Esophagus muscularis mucosa (tissue), 4 donors: ENCODE data around the gene EPC2.

Experiments used
- EP300 ChIP-seq: sonication (generic); formaldehyde crosslinking; IDR thresholded peaks from one replicate; pipeline ENCODE4 v1.6.1; 2017; ENCODE audit warnings: antibody characterized with exemption
- POLR2A ChIP-seq: fragments of 450-650 bp; IDR thresholded peaks from one replicate; pipeline ENCODE4 v1.6.1; 2017; ENCODE audit warnings: antibody characterized with exemption, moderate library complexity, mild to moderate bottlenecking, low read depth
- TF ChIP-seq, protein P1 (sequence below), 3 experiments: fragments of 200-600 bp in 2 of 3; fragments of 450-650 bp in 1 of 3; sonication (generic) in 2 of 3; IDR thresholded peaks; one replicate each; pipeline ENCODE4 v1.5.1; 2017 to 2019; ENCODE audit warnings: antibody characterized with exemption in 3 of 3, mild to moderate bottlenecking in 2 of 3, moderate library complexity in 1 of 3

- TF ChIP-seq POLR2A: no peak
- TF ChIP-seq, protein P1, sequence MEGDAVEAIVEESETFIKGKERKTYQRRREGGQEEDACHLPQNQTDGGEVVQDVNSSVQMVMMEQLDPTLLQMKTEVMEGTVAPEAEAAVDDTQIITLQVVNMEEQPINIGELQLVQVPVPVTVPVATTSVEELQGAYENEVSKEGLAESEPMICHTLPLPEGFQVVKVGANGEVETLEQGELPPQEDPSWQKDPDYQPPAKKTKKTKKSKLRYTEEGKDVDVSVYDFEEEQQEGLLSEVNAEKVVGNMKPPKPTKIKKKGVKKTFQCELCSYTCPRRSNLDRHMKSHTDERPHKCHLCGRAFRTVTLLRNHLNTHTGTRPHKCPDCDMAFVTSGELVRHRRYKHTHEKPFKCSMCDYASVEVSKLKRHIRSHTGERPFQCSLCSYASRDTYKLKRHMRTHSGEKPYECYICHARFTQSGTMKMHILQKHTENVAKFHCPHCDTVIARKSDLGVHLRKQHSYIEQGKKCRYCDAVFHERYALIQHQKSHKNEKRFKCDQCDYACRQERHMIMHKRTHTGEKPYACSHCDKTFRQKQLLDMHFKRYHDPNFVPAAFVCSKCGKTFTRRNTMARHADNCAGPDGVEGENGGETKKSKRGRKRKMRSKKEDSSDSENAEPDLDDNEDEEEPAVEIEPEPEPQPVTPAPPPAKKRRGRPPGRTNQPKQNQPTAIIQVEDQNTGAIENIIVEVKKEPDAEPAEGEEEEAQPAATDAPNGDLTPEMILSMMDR (IDR thresholded peaks at IDR 0.05): no peak
- no peak for TF ChIP-seq EP300
Measured at GRCh38 chr2:148619560-148620195, 24.9 kb upstream of the EPC2 start.
